Nephron (organoid): ENCODE results near the gene SPTBN1.

Experiments
- H3K27ac Mint-ChIP-seq, 3 experiments: 2 replicates each; pipeline ENCODE4 v1.8.0; 2020; ENCODE audit warnings: mixed read lengths in 3 of 3, mild to moderate bottlenecking in 2 of 3, moderate library complexity in 1 of 3
- H3K27me3 Mint-ChIP-seq: 2 replicates; pipeline ENCODE4 v1.8.0; 2021; ENCODE audit warnings: low read depth, mild to moderate bottlenecking, moderate library complexity, mixed read lengths
- H3K36me3 Mint-ChIP-seq: 2 replicates; pipeline ENCODE4 v1.8.0; 2020; ENCODE audit warnings: low read depth, mixed read lengths
- H3K4me1 Mint-ChIP-seq: 2 replicates; pipeline ENCODE4 v1.8.0; 2020; ENCODE audit warnings: mixed read lengths
- H3K4me3 Mint-ChIP-seq, 3 experiments: 2 replicates each; pipeline ENCODE4 v1.8.0; 2020; ENCODE audit warnings: mild to moderate bottlenecking in 3 of 3, mixed read lengths in 3 of 3, moderate library complexity in 2 of 3
- H3K9me3 Mint-ChIP-seq: 2 replicates; pipeline ENCODE4 v1.8.0; 2020; ENCODE audit warnings: mixed read lengths
- CTCF ChIP-seq, 3 experiments: fragments of 200-600 bp; sonication (generic); IDR thresholded peaks; one replicate each; pipeline ENCODE4 v1.5.0; 2021; ENCODE audit warnings: antibody characterized with exemption in 3 of 3; ENCODE audit not compliant: unreplicated experiment in 3 of 3

SPTBN1 gene

DNA sequence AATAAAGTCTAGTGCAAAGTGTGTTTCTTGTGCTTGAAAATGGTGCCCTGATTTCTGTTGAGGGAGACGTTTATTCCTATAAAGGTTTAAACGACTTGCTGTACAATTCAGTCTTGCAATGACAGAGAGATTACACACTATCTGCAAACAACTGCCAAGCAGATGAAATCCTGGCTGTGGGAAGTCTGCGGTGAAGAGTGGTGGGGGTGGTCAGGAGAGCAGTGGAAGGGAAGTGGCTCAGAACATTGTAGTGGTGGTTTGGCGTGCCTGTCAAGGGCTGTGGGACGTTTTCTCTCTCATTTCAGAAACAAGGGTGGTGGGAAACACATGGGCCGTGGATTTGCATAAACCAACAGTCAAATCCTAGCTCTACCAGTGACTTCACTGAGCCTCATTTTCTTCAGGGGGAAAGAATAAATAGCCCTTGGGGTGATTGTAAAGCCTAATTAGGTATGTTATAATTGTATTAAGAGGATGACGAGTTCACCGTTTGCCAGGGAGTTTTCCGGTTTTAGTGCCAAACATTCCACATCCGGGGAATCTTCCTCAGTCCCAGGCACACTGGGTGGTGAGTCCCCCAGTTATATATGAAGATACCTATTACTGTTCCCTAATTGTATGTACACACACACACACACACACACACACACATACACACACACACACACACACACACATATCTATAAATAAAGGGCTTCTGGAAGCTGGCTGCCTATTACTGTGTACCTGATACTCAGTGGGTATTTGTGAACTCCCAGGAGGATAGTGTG, 115.0 kb downstream of the SPTBN1 start:
- H3K27me3 Mint-ChIP-seq, result no peaks in the 10 kb centered on the region
- H3K36me3 Mint-ChIP-seq, result peaks cover 12% of the 10 kb centered on the region
- TF ChIP-seq CTCF (IDR thresholded peaks at IDR 0.05; ENCODE audit: unreplicated experiment in 3 of 3), result no peak
- H3K9me3 Mint-ChIP-seq, result no peaks in the 10 kb centered on the region
- H3K4me3 Mint-ChIP-seq, result peak overlapping the region in 2 of 3 experiments; percentile 2 to 3
- peaks cover 80% of the 10 kb centered on the region for H3K4me1 Mint-ChIP-seq
- H3K27ac Mint-ChIP-seq, result peak overlapping the region; percentile 79 to 95 (median 90)

DNA sequence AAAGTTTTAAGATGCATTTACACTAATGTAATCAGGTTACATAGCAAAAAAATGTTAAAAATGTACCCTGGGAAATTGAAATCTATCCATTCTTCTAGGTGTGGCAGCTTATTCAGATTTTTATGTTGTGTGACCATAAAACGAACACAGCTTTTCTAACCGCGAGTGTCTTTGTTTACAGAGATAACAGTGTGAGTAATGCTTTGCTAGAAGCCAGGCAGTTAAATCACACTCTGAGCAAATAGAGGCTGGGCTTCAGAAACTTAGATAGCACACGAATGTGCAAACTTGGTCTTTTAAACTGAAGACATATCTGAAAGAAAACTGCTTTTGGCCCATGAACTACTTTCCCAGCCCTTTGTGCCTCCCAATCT, 116.1 kb downstream of the SPTBN1 start:
- peak overlapping the region; percentile 79 to 95 (median 90) for H3K27ac Mint-ChIP-seq
- no peaks in the 10 kb centered on the region for H3K9me3 Mint-ChIP-seq
- H3K36me3 Mint-ChIP-seq, result peaks cover 16% of the 10 kb centered on the region
- peak overlapping the region; percentile 3 to 34 (median 13) for H3K4me3 Mint-ChIP-seq
- H3K4me1 Mint-ChIP-seq, result peaks cover 86% of the 10 kb centered on the region
- no peak for TF ChIP-seq CTCF (IDR thresholded peaks at IDR 0.05; ENCODE audit: unreplicated experiment in 3 of 3)
- no peaks in the 10 kb centered on the region for H3K27me3 Mint-ChIP-seq

GRCh38 chr2:54572636-54573536, 116.8 kb downstream of the SPTBN1 start:
- Mint-ChIP-seq H3K27ac (peak overlapping the region; percentile 79 to 95 (median 90)), H3K4me3 (peak overlapping the region; percentile 3 to 34 (median 13)), H3K27me3 (no peaks in the 10 kb centered on the region), H3K36me3 (peaks cover 16% of the 10 kb centered on the region), H3K9me3 (no peaks in the 10 kb centered on the region), H3K4me1 (peaks cover 88% of the 10 kb centered on the region)
- TF ChIP-seq CTCF (IDR thresholded peaks at IDR 0.05; ENCODE audit: unreplicated experiment in 3 of 3), result no peak

DNA sequence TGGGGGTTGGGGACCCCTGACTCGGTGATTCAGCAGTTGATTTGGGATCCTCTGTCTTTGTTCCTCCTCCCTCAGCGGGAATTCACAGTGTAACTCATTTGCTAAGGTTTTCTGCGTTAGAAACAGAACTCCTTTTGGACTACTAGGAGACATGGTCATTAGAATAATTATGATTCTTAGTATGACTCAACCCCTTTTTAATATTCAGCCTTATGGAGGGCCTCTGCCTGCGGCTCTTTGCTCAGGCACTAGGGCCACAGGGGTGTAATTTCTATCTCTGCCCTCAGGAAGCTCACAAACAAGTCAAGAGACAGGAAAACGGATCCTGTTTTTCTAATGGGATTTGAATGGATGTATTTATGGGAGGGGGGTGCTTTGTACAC, 117.4 kb downstream of the SPTBN1 start:
- Mint-ChIP-seq H3K27me3 (no peaks in the 10 kb centered on the region), H3K4me1 (peaks cover 94% of the 10 kb centered on the region)

GRCh38 chr2:54574107-54574859, 118.2 kb downstream of the SPTBN1 start:
- Mint-ChIP-seq H3K27me3 (no peaks in the 10 kb centered on the region), H3K9me3 (no peaks in the 10 kb centered on the region), H3K4me1 (peaks cover 95% of the 10 kb centered on the region), H3K27ac (no peak overlapping the region), H3K4me3 (no peak overlapping the region), H3K36me3 (peaks cover 16% of the 10 kb centered on the region)
- TF ChIP-seq CTCF (IDR thresholded peaks at IDR 0.05; ENCODE audit: unreplicated experiment in 3 of 3), result no peak

More for the DNA sequence above, 117.4 kb downstream of the SPTBN1 start:
- H3K9me3 Mint-ChIP-seq, result no peaks in the 10 kb centered on the region
- H3K4me3 Mint-ChIP-seq, result no peak overlapping the region
- peak overlapping the region; percentile 53 to 79 (median 63) for H3K27ac Mint-ChIP-seq
- H3K36me3 Mint-ChIP-seq, result peaks cover 16% of the 10 kb centered on the region
- TF ChIP-seq CTCF (IDR thresholded peaks at IDR 0.05; ENCODE audit: unreplicated experiment in 3 of 3), result no peak
